ENCODE data around the gene PSMD7. TPM values are rescaled to one million over a fixed set of nuclear protein-coding genes. Genes with fewer than 3 reads are reported as not detected.

Gene PSMD7
- total RNA-seq, 1 experiment from 2014 or later: 304 TPM

Other genes with a start within 250 kb of the PSMD7 start
- not detected in 2 replicates for gene NPIPB15, start 79.5 kb downstream of the PSMD7 start, total RNA-seq (2014; rRNA removed; shearing (Covaris generic))
- 0.45 and 1.9 TPM in 2 replicates for gene CLEC18B, start 124.7 kb downstream of the PSMD7 start, total RNA-seq (2014; rRNA removed; shearing (Covaris generic))

Data from A172 (cell line).